Fibroblast of the aortic adventitia (primary cell): ENCODE measurements around the gene FGF14. TPM values are rescaled to one million over a fixed set of nuclear protein-coding genes. Genes with fewer than 3 reads are reported as not detected.

Source experiments
- DNase-seq: peaks from one replicate; pipeline ENCODE4 v3.0.0-alpha.2; 2010; ENCODE audit warnings: low read depth
- H3K4me3 ChIP-seq: 2 replicates; pipeline ENCODE4 v1.5.1; 2011; ENCODE audit warnings: low read depth, mild to moderate bottlenecking, control low read depth, low read length, moderate library complexity
- total RNA-seq: library from RNA; depleted of rRNA; stranded (reverse); fragments of >200 nt; gene quantifications from 2 replicates; pipeline ENCODE4 v1.2.3, GENCODE V29; 2012; ENCODE audit warnings: low replicate concordance
- TF ChIP-seq, protein P1 (sequence below): IDR thresholded peaks from 2 replicates; pipeline ENCODE4 v1.5.1; 2011; ENCODE audit warnings: mild to moderate bottlenecking, low read length, control low read depth, inconsistent platforms; ENCODE audit not compliant: insufficient read depth

The FGF14 gene
- total RNA-seq, 1 donor: 1.4 TPM

- no peak overlapping the region for H3K4me3 ChIP-seq
- no peak for DNase-seq
These were observed 460.6 kb downstream of the FGF14 start for GRCh38 chr13:101941095-101941783.

DNA sequence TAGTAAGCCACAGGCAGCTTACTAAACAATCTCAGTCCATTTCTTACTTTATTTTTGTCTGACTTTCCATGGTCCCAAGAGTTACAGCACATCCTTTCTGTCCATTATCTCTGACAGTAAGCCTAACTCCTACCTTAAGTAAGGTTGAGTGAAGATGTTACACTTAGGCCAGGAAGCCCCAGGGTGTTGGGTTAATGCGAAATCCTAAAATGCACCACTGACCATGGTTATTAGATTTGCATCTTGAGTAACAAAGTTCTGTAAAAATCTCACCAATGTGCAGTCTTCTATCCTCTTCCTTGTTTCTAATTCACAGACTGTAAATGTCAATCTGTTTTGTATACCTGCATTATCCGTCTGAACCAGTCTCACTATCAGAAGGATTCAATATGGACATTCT lies 462.5 kb downstream of the FGF14 start:
- H3K4me3 ChIP-seq: no peak overlapping the region
- TF ChIP-seq, protein P1, sequence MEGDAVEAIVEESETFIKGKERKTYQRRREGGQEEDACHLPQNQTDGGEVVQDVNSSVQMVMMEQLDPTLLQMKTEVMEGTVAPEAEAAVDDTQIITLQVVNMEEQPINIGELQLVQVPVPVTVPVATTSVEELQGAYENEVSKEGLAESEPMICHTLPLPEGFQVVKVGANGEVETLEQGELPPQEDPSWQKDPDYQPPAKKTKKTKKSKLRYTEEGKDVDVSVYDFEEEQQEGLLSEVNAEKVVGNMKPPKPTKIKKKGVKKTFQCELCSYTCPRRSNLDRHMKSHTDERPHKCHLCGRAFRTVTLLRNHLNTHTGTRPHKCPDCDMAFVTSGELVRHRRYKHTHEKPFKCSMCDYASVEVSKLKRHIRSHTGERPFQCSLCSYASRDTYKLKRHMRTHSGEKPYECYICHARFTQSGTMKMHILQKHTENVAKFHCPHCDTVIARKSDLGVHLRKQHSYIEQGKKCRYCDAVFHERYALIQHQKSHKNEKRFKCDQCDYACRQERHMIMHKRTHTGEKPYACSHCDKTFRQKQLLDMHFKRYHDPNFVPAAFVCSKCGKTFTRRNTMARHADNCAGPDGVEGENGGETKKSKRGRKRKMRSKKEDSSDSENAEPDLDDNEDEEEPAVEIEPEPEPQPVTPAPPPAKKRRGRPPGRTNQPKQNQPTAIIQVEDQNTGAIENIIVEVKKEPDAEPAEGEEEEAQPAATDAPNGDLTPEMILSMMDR: no peak
- no peak for DNase-seq

More at GRCh38 chr13:101941095-101941783, 460.6 kb downstream of the FGF14 start:
- TF ChIP-seq, protein P1: peak; percentile 33

- no peak for DNase-seq
- no peak overlapping the region for H3K4me3 ChIP-seq
- TF ChIP-seq, protein P1: no peak
These were observed 466.0 kb downstream of the FGF14 start for GRCh38 chr13:101935828-101936227.

DNA sequence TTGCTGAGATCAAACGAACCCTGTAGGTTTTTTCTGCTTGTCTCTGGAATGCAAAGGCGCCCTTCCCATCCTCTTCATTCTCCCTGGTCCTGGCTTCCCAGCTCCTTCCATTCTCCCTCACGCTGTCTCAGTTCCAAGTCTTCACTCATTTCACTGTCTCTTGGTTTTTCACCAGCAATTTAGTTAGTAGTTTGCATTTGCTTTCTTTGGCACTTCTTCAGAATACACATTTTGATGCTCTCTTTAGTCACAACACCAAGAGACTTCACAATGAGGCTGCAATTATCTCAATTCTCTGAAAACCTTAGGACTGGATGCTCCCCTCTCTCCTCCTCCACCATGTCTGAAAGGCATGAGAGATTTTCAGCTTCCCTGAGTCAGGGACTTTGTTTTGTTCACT lies 470.7 kb downstream of the FGF14 start:
- H3K4me3 ChIP-seq: no peak overlapping the region
- no peak for DNase-seq
- TF ChIP-seq, protein P1: no peak

- no peak for DNase-seq
- H3K4me3 ChIP-seq: no peak overlapping the region
- TF ChIP-seq, protein P1: no peak
These were observed 471.5 kb downstream of the FGF14 start for GRCh38 chr13:101930331-101930730.

GRCh38 chr13:101925731-101926130 lies 476.1 kb downstream of the FGF14 start:
- TF ChIP-seq, protein P1: no peak
- DNase-seq: no peak
- no peak overlapping the region for H3K4me3 ChIP-seq
